Tibial artery (tissue), 4 donors: ENCODE results near the gene RASGRP2.

ENCODE experiments used
- DNase-seq, 2 donors: peaks; one replicate each; pipeline ENCODE4 v3.0.0-alpha.2; 2019
- H3K27ac ChIP-seq, 2 donors: fragments of 200-600 bp; sonication (generic) in 1 of 2; 1 replicate in 1 of 2; 2 replicates in 1 of 2; pipeline ENCODE4 v1.5.1; 2018 to 2019; ENCODE audit warnings: mild to moderate bottlenecking in 1 of 2
- H3K27me3 ChIP-seq, 2 donors: fragments of 200-600 bp; sonication (generic) in 1 of 2; one replicate each; pipeline versions ENCODE4 v1.5.1 to v1.6.0; 2016 to 2019
- H3K36me3 ChIP-seq, 3 donors: fragments of 200-600 bp; sonication (generic) in 2 of 3; one replicate each; pipeline ENCODE4 v1.5.1; 2016 to 2019; ENCODE audit warnings: mild to moderate bottlenecking in 2 of 3
- H3K4me1 ChIP-seq, 4 donors: fragments of 200-600 bp; sonication (generic) in 2 of 4; 1 replicate in 3 of 4; 2 replicates in 1 of 4; pipeline ENCODE4 v1.5.1; 2016 to 2019
- H3K4me3 ChIP-seq, 2 donors: fragments of 200-600 bp; sonication (generic) in 1 of 2; 1 replicate in 1 of 2; 2 replicates in 1 of 2; pipeline ENCODE4 v1.5.1; 2018 to 2019; ENCODE audit warnings: mild to moderate bottlenecking in 2 of 2
- H3K9me3 ChIP-seq, 3 donors: fragments of 200-600 bp; sonication (generic) in 1 of 3; one replicate each; pipeline ENCODE4 v1.5.1; 2016 to 2019
- intact Hi-C: fragments of 100-400 bp; cut with DNase I; formaldehyde crosslinking; loops from one replicate; pipeline ENCODE4 v1.15.0; 2023; ENCODE audit warnings: low total_unique reads
- TF ChIP-seq, protein P1 (sequence below), 2 experiments: fragments of 200-600 bp in 1 of 2; fragments of 450-650 bp in 1 of 2; IDR thresholded peaks; one replicate each; pipeline ENCODE4 v1.5.1; 2017 to 2019; ENCODE audit warnings: antibody characterized with exemption in 2 of 2, mild to moderate bottlenecking in 1 of 2, moderate library complexity in 1 of 2

The RASGRP2 gene

DNA sequence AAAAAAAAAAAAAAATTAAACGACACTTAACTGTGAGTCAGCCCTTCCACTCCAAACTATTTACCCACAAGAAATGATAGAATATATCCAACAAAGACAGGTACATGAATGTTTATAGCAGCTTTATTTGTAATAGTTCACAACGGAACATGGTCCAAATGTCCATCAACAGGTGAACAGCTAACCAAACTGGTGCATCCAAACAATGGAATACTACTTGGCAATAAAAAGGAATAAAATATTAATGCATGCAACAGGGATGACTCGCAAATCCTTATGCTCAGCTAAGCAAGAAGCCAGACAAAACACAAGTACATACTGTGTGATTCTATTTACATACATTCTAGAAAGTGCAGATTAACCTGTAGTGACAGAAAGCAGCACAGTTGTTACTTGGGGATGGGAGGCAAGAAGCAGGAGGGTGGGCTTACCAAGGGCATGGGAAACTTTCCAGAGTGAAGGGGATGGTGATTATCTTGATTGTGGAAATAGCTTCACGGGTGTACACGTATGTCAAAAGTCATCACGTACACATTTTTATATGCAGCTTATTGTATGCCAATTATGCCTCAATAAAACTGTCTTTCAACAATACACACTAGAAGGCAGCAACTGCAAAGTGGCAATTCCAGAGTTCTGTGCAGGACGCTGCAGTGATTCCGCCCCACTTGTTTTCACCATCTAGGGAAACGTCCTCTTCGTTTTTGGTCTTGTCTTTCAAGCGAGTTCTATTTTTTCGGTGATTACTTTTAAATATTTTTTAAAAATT, 41.1 kb upstream of the RASGRP2 start:
- peaks cover 0 to 21% (median 12%) of the 10 kb centered on the region in 3 donors for H3K36me3 ChIP-seq
- TF ChIP-seq, protein P1, sequence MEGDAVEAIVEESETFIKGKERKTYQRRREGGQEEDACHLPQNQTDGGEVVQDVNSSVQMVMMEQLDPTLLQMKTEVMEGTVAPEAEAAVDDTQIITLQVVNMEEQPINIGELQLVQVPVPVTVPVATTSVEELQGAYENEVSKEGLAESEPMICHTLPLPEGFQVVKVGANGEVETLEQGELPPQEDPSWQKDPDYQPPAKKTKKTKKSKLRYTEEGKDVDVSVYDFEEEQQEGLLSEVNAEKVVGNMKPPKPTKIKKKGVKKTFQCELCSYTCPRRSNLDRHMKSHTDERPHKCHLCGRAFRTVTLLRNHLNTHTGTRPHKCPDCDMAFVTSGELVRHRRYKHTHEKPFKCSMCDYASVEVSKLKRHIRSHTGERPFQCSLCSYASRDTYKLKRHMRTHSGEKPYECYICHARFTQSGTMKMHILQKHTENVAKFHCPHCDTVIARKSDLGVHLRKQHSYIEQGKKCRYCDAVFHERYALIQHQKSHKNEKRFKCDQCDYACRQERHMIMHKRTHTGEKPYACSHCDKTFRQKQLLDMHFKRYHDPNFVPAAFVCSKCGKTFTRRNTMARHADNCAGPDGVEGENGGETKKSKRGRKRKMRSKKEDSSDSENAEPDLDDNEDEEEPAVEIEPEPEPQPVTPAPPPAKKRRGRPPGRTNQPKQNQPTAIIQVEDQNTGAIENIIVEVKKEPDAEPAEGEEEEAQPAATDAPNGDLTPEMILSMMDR (IDR thresholded peaks at IDR 0.05), result no peak
- no peak overlapping the region for H3K4me3 ChIP-seq
- intact Hi-C loops, result loop anchor here (5.0 kb wide), 1 partner anchor 107 kb away; no protein-coding TSS in a partner anchor
- DNase-seq, result no peak
- H3K27me3 ChIP-seq, result no peaks in the 10 kb centered on the region
- no peaks in the 10 kb centered on the region for H3K9me3 ChIP-seq
- H3K27ac ChIP-seq, result no peak overlapping the region
- no peaks in the 10 kb centered on the region for H3K4me1 ChIP-seq

DNA sequence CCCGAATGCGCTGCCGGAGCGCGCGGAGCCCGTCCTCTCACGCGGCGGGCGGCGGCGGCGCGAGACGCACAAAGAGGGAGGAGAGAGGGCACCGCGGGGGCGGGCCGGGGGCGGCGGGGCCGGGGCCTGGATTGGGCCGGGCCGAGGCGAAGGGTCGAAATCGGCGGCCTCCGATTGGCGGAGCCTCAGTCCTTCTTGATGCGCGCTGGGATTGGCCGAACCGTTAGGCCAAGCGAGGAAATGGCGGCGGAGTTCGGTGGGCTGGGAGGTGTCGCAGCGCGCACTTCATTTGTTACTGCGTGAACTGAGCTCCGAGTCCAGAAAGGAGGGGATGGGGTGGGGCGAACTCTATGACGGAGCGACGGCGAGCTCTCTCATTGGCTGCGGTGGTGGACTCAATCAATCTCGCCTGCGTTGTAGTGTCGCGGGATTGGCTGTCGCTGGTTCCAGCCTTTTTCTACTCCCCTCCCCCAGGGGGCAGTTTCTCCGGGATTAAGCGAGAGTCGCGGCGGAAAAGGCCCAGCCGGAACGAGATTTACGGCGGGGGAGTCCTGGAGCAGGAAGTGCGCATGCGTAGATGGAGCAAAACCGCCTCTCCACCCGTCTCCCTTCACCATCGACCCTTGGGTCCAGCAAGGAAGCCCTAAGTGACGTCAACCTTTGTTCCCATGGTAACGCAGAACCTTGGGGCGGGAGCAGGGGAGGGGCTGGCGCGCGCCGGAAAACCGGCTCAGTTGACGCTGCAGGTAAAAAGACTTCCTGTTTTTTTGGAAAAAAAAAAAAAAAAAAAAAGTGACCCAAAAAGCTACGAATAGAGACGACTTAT, 34.7 kb upstream of the RASGRP2 start, which contains the start of gene SF1:
Gene SF1 (minus strand): TSS at position 70 of the 826 bp plus-strand sequence. CDS start 150 bp downstream, outside the sequence.
- peaks cover 0 to 43% (median 26%) of the 10 kb centered on the region in 4 donors for H3K4me1 ChIP-seq
- TF ChIP-seq, protein P1 (IDR thresholded peaks at IDR 0.05), result peak in 1 of 2 experiments; percentile 5
- H3K9me3 ChIP-seq, result no peaks in the 10 kb centered on the region
- peak within 1 kb of the TSS; percentile 95 to 99 for H3K4me3 ChIP-seq
- intact Hi-C loops, result no loop called here
- peaks cover 28 to 36% (median 30%) of the 10 kb centered on the region in 3 donors for H3K36me3 ChIP-seq
- H3K27me3 ChIP-seq, result no peaks in the 10 kb centered on the region
- peak within 1 kb of the TSS; percentile 99 for H3K27ac ChIP-seq
- DNase-seq, result peak; percentile 99 to 100

- H3K27ac ChIP-seq, result peak overlapping the region; percentile 99
- peaks cover 33 to 42% (median 35%) of the 10 kb centered on the region in 3 donors for H3K36me3 ChIP-seq
- peak overlapping the region; percentile 95 to 99 for H3K4me3 ChIP-seq
- no peak for DNase-seq
- peaks cover 0 to 48% (median 30%) of the 10 kb centered on the region in 4 donors for H3K4me1 ChIP-seq
- H3K27me3 ChIP-seq, result no peaks in the 10 kb centered on the region
- intact Hi-C loops, result no loop called here
- TF ChIP-seq, protein P1 (IDR thresholded peaks at IDR 0.05), result no peak
- H3K9me3 ChIP-seq, result no peaks in the 10 kb centered on the region
Observed at GRCh38 chr11:64778223-64778472, 34.2 kb upstream of the RASGRP2 start.

DNA sequence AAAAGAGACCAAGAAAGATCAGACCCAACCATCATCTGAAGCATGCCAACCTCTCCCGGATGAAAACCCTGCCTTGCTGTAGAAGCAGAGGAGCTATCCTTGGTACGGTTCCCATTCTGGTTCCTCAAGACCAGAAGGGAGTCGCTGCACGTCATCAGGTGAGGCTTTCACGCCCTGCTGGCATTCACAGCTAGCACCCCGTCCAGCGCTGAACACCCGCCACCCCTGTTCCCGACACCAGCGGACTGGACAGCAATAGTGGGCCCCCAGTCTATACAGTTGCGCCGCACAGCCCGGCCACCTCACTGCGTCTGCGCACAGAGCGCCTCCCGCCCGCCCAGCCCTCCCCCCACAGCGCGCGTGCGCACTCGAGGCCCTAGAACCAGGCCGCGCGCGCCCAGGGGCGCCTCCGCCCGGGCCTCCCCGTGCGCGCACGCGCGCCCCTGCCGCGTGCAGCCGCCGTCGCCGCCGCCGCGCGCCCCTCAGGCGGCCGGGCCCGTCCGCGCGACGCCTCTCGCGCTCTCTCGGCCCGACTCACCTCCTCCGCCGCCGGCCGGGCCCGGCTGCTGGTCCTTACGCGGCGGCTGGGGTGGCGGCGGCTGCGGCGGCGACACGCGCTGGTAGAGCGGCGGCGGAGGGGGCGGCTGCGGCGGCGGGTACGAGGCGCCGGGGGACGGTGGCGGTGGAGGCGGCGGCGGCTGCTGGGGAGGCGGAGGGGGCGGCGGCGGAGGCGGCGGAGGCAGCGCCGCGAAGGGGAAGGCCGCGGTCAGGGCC, 33.7 kb upstream of the RASGRP2 start:
- TF ChIP-seq, protein P1 (IDR thresholded peaks at IDR 0.05), result no peak
- peak; percentile 78 to 89 for DNase-seq
- Histone ChIP-seq H3K4me3 (peak overlapping the region; percentile 95 to 99), H3K4me1 (peaks cover 0 to 53% (median 35%) of the 10 kb centered on the region in 4 donors), H3K27ac (peak overlapping the region; percentile 99), H3K9me3 (no peaks in the 10 kb centered on the region), H3K36me3 (peaks cover 39 to 47% (median 40%) of the 10 kb centered on the region in 3 donors), H3K27me3 (no peaks in the 10 kb centered on the region)
- intact Hi-C loops, result no loop called here

DNA sequence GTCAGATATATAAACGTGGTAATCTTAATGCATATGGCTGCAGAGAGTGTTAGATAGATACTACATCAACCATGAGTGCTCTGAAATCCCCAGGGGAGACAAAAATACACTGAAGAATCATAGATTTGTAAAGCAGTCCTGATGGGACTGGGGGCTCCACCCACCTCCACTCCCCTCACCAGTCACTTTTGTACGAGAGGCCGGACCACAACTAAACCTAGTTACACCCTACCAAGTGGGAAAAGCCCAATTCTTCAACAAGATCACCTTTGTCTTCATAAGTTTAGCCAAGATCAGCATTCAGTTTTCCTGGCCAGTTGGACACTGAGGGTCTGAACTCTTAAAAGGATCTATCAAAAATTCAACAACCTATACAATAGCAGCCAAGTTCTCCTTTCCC, 32.9 kb upstream of the RASGRP2 start:
- peaks cover 0 to 61% (median 38%) of the 10 kb centered on the region in 4 donors for H3K4me1 ChIP-seq
- TF ChIP-seq, protein P1 (IDR thresholded peaks at IDR 0.05), result no peak
- H3K36me3 ChIP-seq, result peaks cover 46 to 53% (median 48%) of the 10 kb centered on the region in 3 donors
- H3K27ac ChIP-seq, result peak overlapping the region in 1 of 2 donors; percentile 99
- no peaks in the 10 kb centered on the region for H3K9me3 ChIP-seq
- intact Hi-C loops, result no loop called here
- H3K4me3 ChIP-seq, result peak overlapping the region; percentile 95 to 99
- no peak for DNase-seq
- H3K27me3 ChIP-seq, result no peaks in the 10 kb centered on the region
